DLD1 (cell line): Measurements from ENCODE around the gene DNAJC4.

Experiments
- in situ Hi-C: cut with HindIII; loops from 2 replicates; pipeline ENCODE4 v1.10.0; 2017; ENCODE audit warnings: low sequenced_read_pairs

The DNAJC4 gene

GRCh38 chr11:64208086-64208795 is 22.1 kb upstream of the DNAJC4 start:
- in situ Hi-C loops: no loop called here

- in situ Hi-C loops: no loop called here
Observed at GRCh38 chr11:64208796-64209562, 21.4 kb upstream of the DNAJC4 start.

- in situ Hi-C loops: no loop called here
Observed at GRCh38 chr11:64209563-64209843, 20.8 kb upstream of the DNAJC4 start.

GRCh38 chr11:64210301-64211020 is 19.9 kb upstream of the DNAJC4 start:
- in situ Hi-C loops: no loop called here

- in situ Hi-C loops: no loop called here
Observed at GRCh38 chr11:64211181-64211872, 19.0 kb upstream of the DNAJC4 start.

GRCh38 chr11:64216879-64217278 is 13.5 kb upstream of the DNAJC4 start:
- in situ Hi-C loops: no loop called here

- in situ Hi-C loops: no loop called here
Observed at GRCh38 chr11:64218628-64219353, 11.6 kb upstream of the DNAJC4 start.

GRCh38 chr11:64219354-64219684 is 11.0 kb upstream of the DNAJC4 start:
- in situ Hi-C loops: no loop called here

GRCh38 chr11:64219755-64220154 is 10.6 kb upstream of the DNAJC4 start:
- in situ Hi-C loops: no loop called here

GRCh38 chr11:64220271-64220670 is 10.1 kb upstream of the DNAJC4 start:
- in situ Hi-C loops: no loop called here

GRCh38 chr11:64220798-64221197 is 9.6 kb upstream of the DNAJC4 start:
- in situ Hi-C loops: no loop called here

- in situ Hi-C loops: no loop called here
Observed at GRCh38 chr11:64222651-64223000, 7.7 kb upstream of the DNAJC4 start.

GRCh38 chr11:64223001-64223651 is 7.2 kb upstream of the DNAJC4 start:
- in situ Hi-C loops: no loop called here

GRCh38 chr11:64224151-64224890 is 6.0 kb upstream of the DNAJC4 start:
- in situ Hi-C loops: no loop called here

GRCh38 chr11:64224891-64225607 is 5.3 kb upstream of the DNAJC4 start:
- in situ Hi-C loops: no loop called here

GRCh38 chr11:64225608-64226506 is 4.5 kb upstream of the DNAJC4 start, which contains the start of the genes NUDT22 and TRPT1:
Gene NUDT22, plus strand, starts transcription at chr11:64226274. Its CDS starts 379 bp downstream, at chr11:64226653.
Gene TRPT1, minus strand, starts transcription at chr11:64226186. Its CDS starts 326 bp downstream, at chr11:64225860.
- in situ Hi-C loops: no loop called here

GRCh38 chr11:64226507-64227051 is 3.8 kb upstream of the DNAJC4 start:
- in situ Hi-C loops: no loop called here
